22Rv1 (cell line): ENCODE results near the gene LIG3.

Source experiments
- CTCF ChIP-seq: fragments of 450-650 bp; IDR thresholded peaks from 2 replicates; pipeline ENCODE4 v1.5.1; 2017; ENCODE audit warnings: mild to moderate bottlenecking
- ZFX ChIP-seq: fragments of 450-650 bp; IDR thresholded peaks from 2 replicates; pipeline ENCODE4 v1.6.1; 2017; ENCODE audit warnings: antibody characterized with exemption, borderline replicate concordance

- TF ChIP-seq CTCF = no peak
- no peak for TF ChIP-seq ZFX
Observed at GRCh38 chr17:35044181-35044580, 63.9 kb downstream of the LIG3 start.
